Right lobe of liver (tissue), 6 donors: ENCODE measurements around the gene AFF4. TPM values are rescaled to one million over a fixed set of nuclear protein-coding genes. Genes with fewer than 3 reads are reported as not detected.

ENCODE experiments used
- ATAC-seq, 4 donors: fragments of 200-7000 bp; cut with Tn5 transposase; one replicate each; pipeline ENCODE4 v1.9.1; 2020; ENCODE audit warnings: mild to moderate bottlenecking in 4 of 4, moderate library complexity in 4 of 4
- DNase-seq, 3 donors: peaks; one replicate each; pipeline ENCODE4 v3.0.0-alpha.2; 2020
- H3K27ac ChIP-seq, 3 donors: fragments of 200-600 bp; one replicate each; pipeline ENCODE4 v1.8.0; 2022
- H3K27me3 ChIP-seq, 2 donors: fragments of 200-600 bp; one replicate each; pipeline ENCODE4 v1.8.0; 2022
- H3K36me3 ChIP-seq, 4 donors: fragments of 200-600 bp; sonication (generic) in 1 of 4; one replicate each; pipeline versions ENCODE4 v1.5.1 to v1.8.0; 2017 to 2022; ENCODE audit warnings: control low read depth in 1 of 4
- H3K4me1 ChIP-seq, 4 donors: fragments of 200-600 bp; sonication (generic) in 1 of 4; one replicate each; pipeline versions ENCODE4 v1.5.1 to v1.8.0; 2017 to 2022; ENCODE audit warnings: control low read depth in 1 of 4
- H3K4me3 ChIP-seq, 3 donors: fragments of 200-600 bp; one replicate each; pipeline ENCODE4 v1.8.0; 2022
- H3K9me3 ChIP-seq, 4 donors: fragments of 200-600 bp; sonication (generic) in 1 of 4; one replicate each; pipeline versions ENCODE4 v1.5.1 to v1.8.0; 2017 to 2022; ENCODE audit warnings: control low read depth in 1 of 4
- CTCF ChIP-seq, 4 donors: fragments of 200-600 bp in 3 of 4; fragments of 450-650 bp in 1 of 4; IDR thresholded peaks; one replicate each; pipeline versions ENCODE4 v1.5.1 to v1.8.0; 2016 to 2022; ENCODE audit warnings: antibody characterized with exemption in 4 of 4, mild to moderate bottlenecking in 2 of 4
- POLR2A ChIP-seq: fragments of 450-650 bp; IDR thresholded peaks from one replicate; pipeline ENCODE4 v1.6.1; 2017; ENCODE audit warnings: antibody characterized with exemption, mild to moderate bottlenecking
- WGBS: methylation state at CpG from one replicate; pipeline ENCODE4 v1.1.6; 2018; ENCODE audit warnings: low coverage, low lambda C conversion rate; ENCODE audit not compliant: insufficient coverage; ENCODE audit errors: missing lambda C conversion rate; 5-methylcytosine and 5-hydroxymethylcytosine counted together
- intact Hi-C, 2 donors: fragments of 100-400 bp; cut with DNase I; formaldehyde crosslinking; loops; one replicate each; pipeline versions ENCODE4 v1.11.2 to v1.14.1; 2022
- total RNA-seq, 6 experiments: library from RNA; depleted of rRNA in 2 of 6; stranded (reverse); fragments of >200 nt in 2 of 6; fragmentation: NEBNext Ultra II Directional in 3 of 6; extraction: Animal tissue kit (Norgen Biotek cat#: 25700) in 3 of 6; gene quantifications; one replicate each; pipeline versions ENCODE4 v1.1.0 to v1.2.4, GENCODE V29; 2016 to 2023
- donor health status: DM: no; HTN: yes; CAD: no.
- donor health status: DM: no; HTN: no; CAD: no.
- donor health status: DM: no; HTN: no; CAD: no.
- donor health status: DM: no; HTN: yes; CAD: no.
- donor health status: DM: no; HTN: yes; CAD: no.

AFF4 gene
- total RNA-seq, 6 experiments from 2014 or later: 16.4 to 26.8 (median 20.2) TPM

GRCh38 chr5:132840896-132841295 lies 122.5 kb downstream of the AFF4 start:
- Histone ChIP-seq H3K4me3 (no peak overlapping the region), H3K36me3 (no peaks in the 10 kb centered on the region), H3K4me1 (peaks cover 0 to 55% (median 21%) of the 10 kb centered on the region in 4 donors), H3K9me3 (no peaks in the 10 kb centered on the region), H3K27ac (peak overlapping the region; percentile 94 to 98 (median 95)), H3K27me3 (no peaks in the 10 kb centered on the region)
- WGBS: 40% methylated on average over 1 of the region's 1 CpG
- no peak for TF ChIP-seq CTCF (IDR thresholded peaks at IDR 0.05)
- no peak for TF ChIP-seq POLR2A
- intact Hi-C loops: no loop called here
- DNase-seq (no peak), ATAC-seq (no peak)

- H3K9me3 ChIP-seq: no peaks in the 10 kb centered on the region
- no peaks in the 10 kb centered on the region for H3K36me3 ChIP-seq
- DNase-seq: no peak
- WGBS: 21% methylated on average over 3 of the region's 3 CpGs
- no peaks in the 10 kb centered on the region for H3K27me3 ChIP-seq
- peaks cover 0 to 55% (median 21%) of the 10 kb centered on the region in 4 donors for H3K4me1 ChIP-seq
- ATAC-seq: no peak
- intact Hi-C loops: no loop called here
- H3K27ac ChIP-seq: peak overlapping the region; percentile 94 to 98 (median 95)
- H3K4me3 ChIP-seq: no peak overlapping the region
- TF ChIP-seq CTCF (IDR thresholded peaks at IDR 0.05) (no peak), POLR2A (peak; percentile 5)
These were observed 123.1 kb downstream of the AFF4 start for GRCh38 chr5:132840313-132840712.

- Histone ChIP-seq H3K4me3 (no peak overlapping the region), H3K36me3 (no peaks in the 10 kb centered on the region), H3K9me3 (no peaks in the 10 kb centered on the region), H3K27me3 (no peaks in the 10 kb centered on the region), H3K27ac (peak overlapping the region; percentile 94 to 98 (median 95)), H3K4me1 (peaks cover 0 to 55% (median 21%) of the 10 kb centered on the region in 4 donors)
- WGBS: 28% methylated on average over 8 of the region's 8 CpGs
- intact Hi-C loops: loop anchor here in 1 of 2 donors (5.0 kb wide), 1 partner anchor 33 kb away; the partner anchor contains the start of gene LEAP2
- TF ChIP-seq POLR2A (peak; percentile 85), CTCF (IDR thresholded peaks at IDR 0.05) (no peak)
- peak in 1 of 3 donors; percentile 76 for DNase-seq
- peak; percentile 54 to 69 (median 57) for ATAC-seq
These were observed 123.8 kb downstream of the AFF4 start for GRCh38 chr5:132839426-132840301.

- no peaks in the 10 kb centered on the region for H3K36me3 ChIP-seq
- DNase-seq: peak; percentile 39 to 77 (median 64)
- intact Hi-C loops: loop anchor here in 1 of 2 donors (5.0 kb wide), 1 partner anchor 34 kb away; the partner anchor contains the start of gene LEAP2
- TF ChIP-seq CTCF (IDR thresholded peaks at IDR 0.05): no peak
- no peak for TF ChIP-seq POLR2A
- H3K4me1 ChIP-seq: peaks cover 0 to 55% (median 21%) of the 10 kb centered on the region in 4 donors
- ATAC-seq: peak; percentile 53 to 72 (median 62)
- WGBS: 30% methylated on average over 3 of the region's 3 CpGs
- no peaks in the 10 kb centered on the region for H3K27me3 ChIP-seq
- no peak overlapping the region for H3K4me3 ChIP-seq
- peak overlapping the region; percentile 94 to 98 (median 95) for H3K27ac ChIP-seq
- no peaks in the 10 kb centered on the region for H3K9me3 ChIP-seq
These were observed 124.7 kb downstream of the AFF4 start for GRCh38 chr5:132838516-132839282.
